ENCODE data around the gene CCDC149.

DNA sequence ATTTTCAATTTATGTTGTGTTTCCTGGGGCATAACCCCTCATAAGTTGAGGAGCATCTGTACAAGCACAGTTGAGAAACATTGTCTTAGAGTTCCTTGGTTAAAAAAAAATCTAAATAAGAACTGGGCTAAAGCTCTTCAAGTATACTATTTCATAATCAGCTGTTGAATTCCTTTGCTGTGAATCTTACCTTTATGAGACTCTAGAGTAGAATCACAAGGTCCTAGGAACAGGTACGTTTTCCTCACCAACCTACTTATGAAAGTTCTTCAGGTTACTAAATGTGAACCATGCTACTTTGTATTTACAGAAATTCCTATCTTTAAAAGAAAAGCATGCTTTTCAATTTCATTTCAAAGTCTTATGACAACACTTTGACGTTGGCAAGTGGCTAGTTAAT is 138.4 kb downstream of the CCDC149 start:
- TF ChIP-seq, protein P1, sequence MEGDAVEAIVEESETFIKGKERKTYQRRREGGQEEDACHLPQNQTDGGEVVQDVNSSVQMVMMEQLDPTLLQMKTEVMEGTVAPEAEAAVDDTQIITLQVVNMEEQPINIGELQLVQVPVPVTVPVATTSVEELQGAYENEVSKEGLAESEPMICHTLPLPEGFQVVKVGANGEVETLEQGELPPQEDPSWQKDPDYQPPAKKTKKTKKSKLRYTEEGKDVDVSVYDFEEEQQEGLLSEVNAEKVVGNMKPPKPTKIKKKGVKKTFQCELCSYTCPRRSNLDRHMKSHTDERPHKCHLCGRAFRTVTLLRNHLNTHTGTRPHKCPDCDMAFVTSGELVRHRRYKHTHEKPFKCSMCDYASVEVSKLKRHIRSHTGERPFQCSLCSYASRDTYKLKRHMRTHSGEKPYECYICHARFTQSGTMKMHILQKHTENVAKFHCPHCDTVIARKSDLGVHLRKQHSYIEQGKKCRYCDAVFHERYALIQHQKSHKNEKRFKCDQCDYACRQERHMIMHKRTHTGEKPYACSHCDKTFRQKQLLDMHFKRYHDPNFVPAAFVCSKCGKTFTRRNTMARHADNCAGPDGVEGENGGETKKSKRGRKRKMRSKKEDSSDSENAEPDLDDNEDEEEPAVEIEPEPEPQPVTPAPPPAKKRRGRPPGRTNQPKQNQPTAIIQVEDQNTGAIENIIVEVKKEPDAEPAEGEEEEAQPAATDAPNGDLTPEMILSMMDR (conservative IDR thresholded peaks at IDR 0.05) = no peak
- TF ChIP-seq EZH2 (IDR thresholded peaks at IDR 0.05; ENCODE audit: low read depth) = no peak

Measured in PC-9 (cell line).